Measurements from ENCODE around the gene MESD. TPM values are rescaled to one million over a fixed set of nuclear protein-coding genes. Genes with fewer than 3 reads are reported as not detected.
"Not testable (repeated sequence)": the region's sequence is repeated elsewhere in the genome, so short reads cannot be mapped to it uniquely, and the experiment has no call there.

MESD gene
- polyA plus RNA-seq, 4 donors: 39.7 to 44.3 (median 42.3) TPM

- no peak for DNase-seq (ENCODE audit: low read depth in 4 of 4, low spot score in 2 of 4)
Observed at GRCh38 chr15:80966431-80967197, 23.0 kb downstream of the MESD start.

- not testable (repeated sequence) for DNase-seq (ENCODE audit: low read depth in 4 of 4, low spot score in 2 of 4)
Observed at GRCh38 chr15:80965454-80965853, 24.2 kb downstream of the MESD start.

- DNase-seq (ENCODE audit: low read depth in 4 of 4, low spot score in 2 of 4): no peak
Observed at GRCh38 chr15:80958818-80959495, 30.7 kb downstream of the MESD start.

- DNase-seq (ENCODE audit: low read depth in 4 of 4, low spot score in 2 of 4): no peak
Observed at GRCh38 chr15:80957976-80958375, 31.6 kb downstream of the MESD start.

- no peak for DNase-seq (ENCODE audit: low read depth in 4 of 4, low spot score in 2 of 4)
Observed at GRCh38 chr15:80957556-80957955, 32.1 kb downstream of the MESD start.

- not testable (repeated sequence) for DNase-seq (ENCODE audit: low read depth in 4 of 4, low spot score in 2 of 4)
Observed at GRCh38 chr15:80955571-80956452, 33.8 kb downstream of the MESD start.

- DNase-seq (ENCODE audit: low read depth in 4 of 4, low spot score in 2 of 4): no peak
Observed at GRCh38 chr15:80953953-80954778, 35.5 kb downstream of the MESD start.

- DNase-seq (ENCODE audit: low read depth in 4 of 4, low spot score in 2 of 4): no peak
Observed at GRCh38 chr15:80953001-80953952, 36.3 kb downstream of the MESD start.

GRCh38 chr15:80951941-80952340, 37.7 kb downstream of the MESD start:
- DNase-seq (ENCODE audit: low read depth in 4 of 4, low spot score in 2 of 4): no peak

GRCh38 chr15:80950291-80951078, 39.1 kb downstream of the MESD start:
- no peak for DNase-seq (ENCODE audit: low read depth in 4 of 4, low spot score in 2 of 4)

GRCh38 chr15:80949756-80950155, 39.9 kb downstream of the MESD start:
- no peak for DNase-seq (ENCODE audit: low read depth in 4 of 4, low spot score in 2 of 4)

GRCh38 chr15:80948651-80949292, 40.8 kb downstream of the MESD start:
- no peak for DNase-seq (ENCODE audit: low read depth in 4 of 4, low spot score in 2 of 4)

- DNase-seq (ENCODE audit: low read depth in 4 of 4, low spot score in 2 of 4): no peak
Observed at GRCh38 chr15:80946576-80946975, 43.0 kb downstream of the MESD start.

GRCh38 chr15:80945605-80946004, 44.0 kb downstream of the MESD start:
- DNase-seq (ENCODE audit: low read depth in 4 of 4, low spot score in 2 of 4): no peak

GRCh38 chr15:80944818-80945217, 44.8 kb downstream of the MESD start:
- no peak for DNase-seq (ENCODE audit: low read depth in 4 of 4, low spot score in 2 of 4)

GRCh38 chr15:80942746-80943565, 46.7 kb downstream of the MESD start:
- no peak for DNase-seq (ENCODE audit: low read depth in 4 of 4, low spot score in 2 of 4)

GRCh38 chr15:80942266-80942665, 47.4 kb downstream of the MESD start:
- DNase-seq (ENCODE audit: low read depth in 4 of 4, low spot score in 2 of 4): no peak

All from left renal cortex interstitium (tissue), 4 donors.